GM10248 (cell line): ENCODE data around the gene RASSF5.
A peak's percentile ranks its signal among the peaks of the same experiment; 100 is the strongest.

Experiments used
- CTCF ChIA-PET: fragments of 300-600 bp; sonication (Branson Sonifier 250); formaldehyde crosslinking; extraction: SDS; loops from one replicate; lab custom pipeline; 2021; ENCODE audit warnings: antibody characterized with exemption; lab: Yijun Ruan, JAX
- POLR2A ChIA-PET: fragments of 350-650 bp; sonication (Branson Sonifier 250); formaldehyde crosslinking; extraction: SDS; loops from one replicate; lab custom pipeline; 2020; ENCODE audit warnings: antibody characterized with exemption; lab: Yijun Ruan, JAX
- DNase-seq: peaks from one replicate; pipeline ENCODE4 v3.0.0; 2012; ENCODE audit errors: extremely low spot score
- CTCF ChIP-seq: IDR thresholded peaks from 2 replicates; pipeline ENCODE4 v1.5.1; 2012; ENCODE audit warnings: mild to moderate bottlenecking, low read depth; ENCODE audit errors: extremely low read depth, missing control alignments, control extremely low read depth

The RASSF5 gene

DNA sequence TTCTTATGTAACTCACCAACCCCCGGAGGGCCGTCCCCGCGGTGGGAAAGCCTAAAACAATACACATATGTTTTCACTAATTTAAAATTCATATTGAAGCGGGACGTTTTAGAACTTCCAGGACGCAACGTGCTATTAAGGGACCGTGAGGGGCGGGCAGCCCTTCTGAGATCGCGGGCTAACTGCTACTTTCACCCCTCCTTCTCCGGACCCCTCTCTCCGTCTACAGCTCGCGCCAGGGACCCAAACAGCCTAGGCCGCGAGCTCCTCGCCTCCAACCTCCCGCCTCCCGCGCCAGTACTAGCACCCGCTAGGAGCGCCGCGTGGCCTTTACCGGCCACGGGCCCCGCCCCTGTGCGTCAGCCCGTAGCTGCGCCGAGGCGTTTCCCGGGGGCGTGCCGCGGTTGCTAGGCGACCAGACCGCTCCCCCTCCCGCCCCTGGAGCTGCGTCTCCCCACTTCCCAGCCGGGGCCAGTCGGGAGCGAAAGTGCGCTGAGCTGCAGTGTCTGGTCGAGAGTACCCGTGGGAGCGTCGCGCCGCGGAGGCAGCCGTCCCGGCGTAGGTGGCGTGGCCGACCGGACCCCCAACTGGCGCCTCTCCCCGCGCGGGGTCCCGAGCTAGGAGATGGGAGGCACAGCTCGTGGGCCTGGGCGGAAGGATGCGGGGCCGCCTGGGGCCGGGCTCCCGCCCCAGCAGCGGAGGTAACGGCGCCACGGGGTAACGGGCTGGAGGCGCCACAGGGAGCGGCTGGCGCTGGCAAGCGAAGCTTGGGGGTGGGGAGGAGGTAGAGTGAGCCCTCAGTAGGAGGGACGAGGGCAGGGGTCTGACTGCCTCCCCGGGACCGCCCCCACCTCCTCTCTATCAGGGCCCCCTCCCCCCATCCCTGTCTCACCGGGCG is 128.0 kb downstream of the RASSF5 start, which contains the start of gene DYRK3:
Gene DYRK3 (plus strand): TSS at position 457 of the 898 bp plus-strand sequence. CDS start 168 bp downstream, at position 625.
- ChIA-PET CTCF (interaction anchor here (0.6 to 10.3 kb wide), 44 partner anchors 8 to 350 kb away, joined by 3 to 314 read pairs (median 5); partner anchors contain the start of genes EIF2D and IL19), POLR2A (interaction anchor here (0.7 to 1.5 kb wide), 9 partner anchors 13 to 347 kb away, joined by 3 to 6 read pairs (median 4); partner anchors contain the start of genes EIF2D and IKBKE)
- no peak for TF ChIP-seq CTCF
- DNase-seq, result peak; percentile 97

DNA sequence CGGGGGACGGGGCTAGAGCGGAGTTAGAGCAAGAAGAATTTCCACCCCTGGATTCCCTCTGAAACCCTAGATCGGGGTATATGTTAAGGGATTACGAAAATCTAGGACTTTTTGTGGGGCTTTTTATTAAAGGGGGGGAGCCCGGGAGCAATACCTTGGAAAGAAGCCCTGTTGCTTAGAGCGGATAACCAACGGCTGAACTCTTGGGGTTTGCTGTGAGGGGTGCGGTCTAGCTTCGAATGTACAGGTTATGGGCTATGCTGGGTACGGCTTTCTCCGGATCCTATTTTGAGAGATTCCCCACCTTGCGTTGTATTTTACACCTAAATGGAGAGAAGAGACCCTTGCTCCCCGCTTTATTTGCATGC is 128.6 kb downstream of the RASSF5 start:
- DNase-seq, result no peak
- ChIA-PET CTCF (interaction anchor here (0.9 to 10.3 kb wide), 19 partner anchors 11 to 344 kb away, joined by 3 to 314 read pairs (median 6); partner anchors contain the start of gene EIF2D), POLR2A (interaction anchor here (1.0 to 1.5 kb wide), 6 partner anchors 13 to 346 kb away, joined by 4 to 6 read pairs (median 5); partner anchors contain the start of gene EIF2D)
- TF ChIP-seq CTCF, result no peak

- no peak for DNase-seq
- ChIA-PET POLR2A (no interaction called here), CTCF (interaction anchor here (1.3 to 10.3 kb wide), 4 partner anchors 25 to 157 kb away, joined by 3 to 314 read pairs (median 11); partner anchors contain the start of gene EIF2D)
- no peak for TF ChIP-seq CTCF
Measured at GRCh38 chr1:206636671-206637070, 129.3 kb downstream of the RASSF5 start.

GRCh38 chr1:206637605-206638004 is 130.3 kb downstream of the RASSF5 start:
- no peak for TF ChIP-seq CTCF
- DNase-seq, result no peak
- POLR2A ChIA-PET, result no interaction called here
- CTCF ChIA-PET, result interaction anchor here (1.2 to 10.3 kb wide), 3 partner anchors 11 to 158 kb away, joined by 5 to 314 read pairs (median 6); no protein-coding TSS in a partner anchor
